ENCODE data around the gene ARL16.
A peak's percentile ranks its signal among the peaks of the same experiment; 100 is the strongest.

Gene ARL16

DNA sequence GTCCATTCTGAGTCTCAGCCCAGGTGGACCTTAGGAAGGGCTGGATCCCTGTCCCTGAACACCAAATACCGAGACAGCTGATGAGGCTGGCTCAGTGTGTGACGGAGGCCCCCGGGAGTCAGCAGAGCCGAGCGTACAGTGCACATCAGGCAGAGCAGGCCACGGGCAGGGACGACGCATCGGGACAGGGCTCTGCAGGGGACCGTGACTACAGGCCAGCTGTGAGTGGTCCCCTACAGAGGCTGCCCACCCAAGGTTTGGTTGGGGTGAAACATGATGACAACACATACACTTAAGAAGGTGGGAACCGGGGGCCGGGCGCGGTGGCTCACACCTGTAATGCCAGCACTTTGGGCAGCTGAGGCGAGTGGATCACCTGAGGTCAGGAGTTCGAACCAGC, 10.6 kb downstream of the ARL16 start:
- TF ChIP-seq CTCF (IDR thresholded peaks at IDR 0.05; ENCODE audit: low read depth, low read length) = no peak
- no peak overlapping the region for H3K4me3 ChIP-seq (ENCODE audit: low read depth, low read length)

DNA sequence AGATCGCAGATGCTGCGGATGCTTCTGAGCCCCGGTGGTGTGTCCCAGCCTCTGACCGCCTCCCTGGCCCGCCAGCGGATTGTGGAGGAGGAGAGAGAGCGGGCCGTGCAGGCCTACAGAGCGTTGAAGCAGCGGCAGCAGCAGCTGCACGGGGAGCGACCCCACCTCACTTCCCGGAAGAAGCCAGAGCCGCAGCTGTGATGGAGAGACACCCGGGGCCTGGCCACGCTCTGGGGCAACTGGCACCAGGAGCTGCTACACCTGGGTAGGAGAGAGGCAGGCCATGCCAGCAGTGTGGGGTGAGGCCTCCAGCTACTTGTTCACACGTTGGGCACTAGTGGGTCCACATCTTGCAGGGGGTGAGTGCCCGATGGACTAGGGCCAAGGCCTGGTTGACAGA, 11.1 kb downstream of the ARL16 start:
- TF ChIP-seq CTCF (IDR thresholded peaks at IDR 0.05; ENCODE audit: low read depth, low read length) = no peak
- H3K4me3 ChIP-seq (ENCODE audit: low read depth, low read length) = no peak overlapping the region

DNA sequence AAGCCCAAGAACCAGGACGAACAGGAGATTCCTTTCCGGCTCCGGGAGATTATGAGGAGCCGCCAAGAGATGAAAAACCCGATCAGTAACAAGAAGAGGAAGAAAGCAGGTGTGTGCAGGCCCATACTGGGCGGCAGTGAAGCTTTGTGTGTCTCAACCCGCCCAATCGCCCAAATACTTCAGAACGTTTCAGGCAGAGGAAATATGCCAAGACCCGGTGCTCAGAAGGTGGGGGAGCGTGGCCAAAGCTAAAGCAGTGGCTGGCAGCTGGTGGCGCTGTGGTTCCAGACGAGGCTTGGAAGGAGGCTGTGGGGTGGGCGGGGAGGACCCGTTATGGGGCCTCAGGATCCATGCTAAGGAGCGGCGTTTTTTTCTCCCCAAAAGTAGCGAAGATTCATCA, 15.8 kb downstream of the ARL16 start:
- H3K4me3 ChIP-seq (ENCODE audit: low read depth, low read length) = no peak overlapping the region
- TF ChIP-seq CTCF (IDR thresholded peaks at IDR 0.05; ENCODE audit: low read depth, low read length) = no peak

DNA sequence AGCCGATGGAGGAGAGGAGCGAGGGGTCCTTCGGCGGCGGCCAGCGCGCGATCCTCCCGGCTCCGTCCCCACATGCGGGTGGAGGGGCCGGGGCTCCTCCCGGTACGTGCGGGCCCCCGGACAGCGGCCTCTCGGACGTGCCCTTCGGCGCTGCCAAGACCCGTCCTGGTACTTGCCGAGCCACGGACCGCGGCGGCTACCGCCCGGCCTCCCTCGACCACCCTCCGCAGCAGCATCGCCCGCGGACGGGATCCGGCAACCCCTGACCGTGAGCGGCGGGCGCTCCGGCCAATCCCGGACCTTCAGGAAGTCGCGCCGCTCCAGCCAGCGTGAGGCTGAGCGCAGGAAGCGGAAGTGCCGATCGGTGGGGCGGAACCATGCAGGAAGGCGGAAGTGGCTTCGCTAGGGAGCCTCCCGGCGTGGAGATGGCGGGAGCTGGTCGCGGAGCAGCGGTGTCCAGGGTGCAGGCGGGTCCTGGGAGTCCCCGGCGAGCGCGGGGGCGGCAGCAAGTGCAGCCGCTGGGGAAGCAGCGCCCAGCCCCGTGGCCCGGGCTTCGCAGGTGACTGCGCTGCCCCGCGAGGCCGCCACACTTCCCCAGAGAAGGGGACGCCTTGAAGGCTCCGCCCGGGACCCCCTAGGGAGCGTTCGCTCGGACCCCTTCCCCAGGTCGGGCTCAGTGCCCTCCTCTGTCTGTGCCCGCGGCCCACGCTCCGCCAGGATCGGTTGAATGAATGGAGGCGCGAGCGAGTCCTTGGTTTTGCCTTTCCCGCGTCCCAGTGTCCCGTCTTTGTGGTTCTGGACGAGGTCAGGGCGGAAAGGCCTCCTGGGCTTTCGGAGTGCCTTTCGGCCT, 17.0 kb downstream of the ARL16 start, which contains the start of the genes CCDC137 and OXLD1:
TSS of gene CCDC137 (plus strand) at position 396 of the 850 bp plus-strand sequence. CDS start at position 426, 30 bp downstream.
TSS of gene OXLD1 (minus strand) at position 264 of the 850 bp plus-strand sequence. CDS start at position 236, 28 bp downstream.
- H3K4me3 ChIP-seq (ENCODE audit: low read depth, low read length) = peak within 1 kb of the TSS; percentile 80
- no peak for TF ChIP-seq CTCF (IDR thresholded peaks at IDR 0.05; ENCODE audit: low read depth, low read length)

GRCh38 chr17:81666092-81666341, 17.6 kb downstream of the ARL16 start:
- TF ChIP-seq CTCF (IDR thresholded peaks at IDR 0.05; ENCODE audit: low read depth, low read length) = no peak
- peak overlapping the region; percentile 80 for H3K4me3 ChIP-seq (ENCODE audit: low read depth, low read length)

DNA sequence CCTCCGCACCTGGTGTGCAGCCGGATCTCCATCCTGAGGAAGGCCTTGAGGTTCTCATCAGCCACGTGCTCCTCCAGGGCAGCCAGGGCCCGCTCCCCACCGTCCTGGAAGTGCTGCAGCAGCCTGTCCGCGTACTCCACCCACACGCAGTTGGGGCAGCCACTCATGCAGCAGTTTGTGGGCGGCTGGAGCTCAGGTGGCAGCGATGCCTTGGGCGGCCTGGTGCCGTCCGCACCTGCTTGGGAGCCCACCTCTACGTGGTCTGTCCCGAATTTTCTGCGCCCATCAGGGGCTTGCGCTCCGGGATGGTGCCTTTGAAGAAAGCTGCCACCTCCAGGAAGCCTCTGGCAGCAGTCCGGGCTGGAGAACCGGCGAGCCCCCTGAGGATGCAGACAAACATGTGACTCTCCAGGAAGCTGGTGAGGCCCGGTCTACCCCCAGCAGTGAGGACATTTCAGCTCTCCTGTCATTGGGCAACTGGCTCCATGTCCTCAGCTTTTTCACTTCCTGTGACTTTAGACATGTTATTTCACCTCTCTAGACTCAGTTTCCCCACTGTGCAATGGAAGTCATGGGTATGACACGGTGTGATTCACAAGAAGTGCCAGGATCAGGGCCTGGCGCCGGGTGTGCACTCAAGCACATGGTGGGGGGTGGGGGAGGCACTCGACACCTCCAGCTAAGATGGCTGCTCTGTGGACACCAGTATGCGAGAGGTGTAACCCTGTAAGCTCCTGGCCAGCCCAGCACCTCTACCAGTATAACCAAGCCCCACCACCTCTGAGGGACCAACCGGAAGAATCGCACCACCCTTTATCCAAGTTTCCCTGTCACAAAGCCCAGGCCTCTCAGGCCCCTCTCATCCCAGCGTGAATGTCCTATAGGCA, 18.1 kb downstream of the ARL16 start:
- no peak for TF ChIP-seq CTCF (IDR thresholded peaks at IDR 0.05; ENCODE audit: low read depth, low read length)
- H3K4me3 ChIP-seq (ENCODE audit: low read depth, low read length) = peak overlapping the region; percentile 80

DNA sequence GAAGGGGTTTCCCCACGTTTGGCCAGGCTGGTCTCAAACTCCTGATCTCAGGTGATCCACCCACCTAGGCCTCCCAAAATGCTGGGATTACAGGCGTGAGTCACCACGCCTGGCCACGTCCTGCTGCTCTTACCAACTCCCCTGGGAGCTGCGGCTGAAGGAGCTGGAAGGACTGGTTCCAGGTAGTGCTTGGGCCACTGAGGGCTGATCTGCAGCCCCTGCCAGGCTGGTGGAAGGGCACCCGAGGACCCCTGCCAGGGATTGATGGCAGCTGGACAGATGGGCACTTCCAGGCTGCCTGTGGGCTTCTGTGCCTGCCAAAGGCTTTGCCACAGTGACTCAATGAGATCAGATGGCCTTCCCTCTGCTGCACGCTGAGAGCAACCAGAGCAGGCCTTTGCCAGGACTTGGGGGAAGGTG, 19.5 kb downstream of the ARL16 start:
- H3K4me3 ChIP-seq (ENCODE audit: low read depth, low read length) = no peak overlapping the region
- TF ChIP-seq CTCF (IDR thresholded peaks at IDR 0.05; ENCODE audit: low read depth, low read length) = no peak
